ENCODE results near the gene BRCA2. TPM values are rescaled to one million over a fixed set of nuclear protein-coding genes. Genes with fewer than 3 reads are reported as not detected.

BRCA2 gene
- total and polyA plus RNA-seq, 2 experiments from 2014 or later = 28.6 to 38.7 TPM

GRCh38 chr13:32300920-32301319, 14.4 kb upstream of the BRCA2 start:
- no peaks in the 10 kb centered on the region for H3K27me3 ChIP-seq (ENCODE audit: insufficient read depth)
- no peaks in the 10 kb centered on the region for H4K20me1 ChIP-seq (replicated peaks; ENCODE audit: insufficient read depth)
- no peaks in the 10 kb centered on the region for H3K36me3 Mint-ChIP-seq (ENCODE audit: low read depth)
- H3K27me3 Mint-ChIP-seq (ENCODE audit: insufficient read depth, low read depth, poor library complexity) = no peaks in the 10 kb centered on the region
- DNase-seq (ENCODE audit: low spot score) = no peak
- H3K4me3 Mint-ChIP-seq = no peak overlapping the region
- H3K79me2 ChIP-seq (replicated peaks; ENCODE audit: insufficient read depth) = no peaks in the 10 kb centered on the region
- H3K4me2 ChIP-seq = no peak overlapping the region
- no peak overlapping the region for H2AFZ ChIP-seq
- H3K36me3 ChIP-seq (ENCODE audit: insufficient read depth) = no peaks in the 10 kb centered on the region
- no peaks in the 10 kb centered on the region for H3K4me1 ChIP-seq (ENCODE audit: insufficient read depth)
- TF ChIP-seq ETS1 (IDR thresholded peaks at IDR 0.05) (no peak), NANOG (IDR thresholded peaks at IDR 0.05; ENCODE audit: borderline replicate concordance) (no peak), EZH2 (IDR thresholded peaks at IDR 0.05; ENCODE audit: low read depth, unreplicated experiment) (no peak), REST (IDR thresholded peaks at IDR 0.05; ENCODE audit: unreplicated experiment) (no peak), JUNB (IDR thresholded peaks at IDR 0.05; ENCODE audit: unreplicated experiment) (no peak), STAT1 (IDR thresholded peaks at IDR 0.05; ENCODE audit: unreplicated experiment) (no peak), ZNF331 (CRISPR knock-in tag; IDR thresholded peaks at IDR 0.05; ENCODE audit: low read depth) (no peak), ZNF462 (CRISPR knock-in tag; IDR thresholded peaks at IDR 0.05) (no peak), CREB1 (CRISPR knock-in tag; IDR thresholded peaks at IDR 0.05; ENCODE audit: low read depth) (no peak)
- no peak for ATAC-seq
- H3K9me3 Mint-ChIP-seq = no peaks in the 10 kb centered on the region
- no peak overlapping the region for H3K27ac ChIP-seq (ENCODE audit: low read depth)
- H3K27ac Mint-ChIP-seq = no peak overlapping the region
- no peaks in the 10 kb centered on the region for H3K4me1 Mint-ChIP-seq
- H3F3A ChIP-seq (replicated peaks; ENCODE audit: low read depth) = no peaks in the 10 kb centered on the region
- no peaks in the 10 kb centered on the region for H3K9me2 ChIP-seq (ENCODE audit: insufficient read depth)
- no peak overlapping the region for H3K4me3 ChIP-seq
